ENCODE data around the gene MED8.

Gene MED8

GRCh38 chr1:43346636-43347035 is 43.0 kb downstream of the MED8 start:
- H3K4me3 ChIP-seq (ENCODE audit: low read length) = no peak overlapping the region
- no peak overlapping the region for H3K9ac ChIP-seq (ENCODE audit: low read depth, low read length)
- H3K36me3 ChIP-seq (ENCODE audit: insufficient read depth, low read length) = no peaks in the 10 kb centered on the region
- peaks cover 17% of the 10 kb centered on the region for H3K4me1 ChIP-seq (ENCODE audit: insufficient read depth, low read length)
- peaks cover 13% of the 10 kb centered on the region; the same call in 1 of the 2 replicates for H3K27me3 ChIP-seq (ENCODE audit: insufficient read depth, low read length)
- H3K27ac ChIP-seq (ENCODE audit: low read depth, low read length) = no peak overlapping the region
- WGBS = 88% methylated on average over 5 of the region's 5 CpGs
- no peaks in the 10 kb centered on the region for H3K9me3 ChIP-seq (ENCODE audit: insufficient read depth, low read depth, low read length)

GRCh38 chr1:43345120-43345519 is 44.5 kb downstream of the MED8 start:
- Histone ChIP-seq H3K36me3 (ENCODE audit: insufficient read depth, low read length) (no peaks in the 10 kb centered on the region), H3K27ac (ENCODE audit: low read depth, low read length) (no peak overlapping the region), H3K9ac (ENCODE audit: low read depth, low read length) (no peak overlapping the region), H3K9me3 (ENCODE audit: insufficient read depth, low read depth, low read length) (no peaks in the 10 kb centered on the region), H3K27me3 (ENCODE audit: insufficient read depth, low read length) (peaks cover 13% of the 10 kb centered on the region; the same call in 1 of the 2 replicates), H3K4me3 (ENCODE audit: low read length) (no peak overlapping the region), H3K4me1 (ENCODE audit: insufficient read depth, low read length) (peaks cover 14% of the 10 kb centered on the region)
- WGBS = 73% methylated on average over 3 of the region's 3 CpGs

GRCh38 chr1:43344267-43344850 is 45.2 kb downstream of the MED8 start:
- peaks cover 8% of the 10 kb centered on the region; the same call in 1 of the 2 replicates for H3K4me1 ChIP-seq (ENCODE audit: insufficient read depth, low read length)
- no peak overlapping the region for H3K4me3 ChIP-seq (ENCODE audit: low read length)
- no peak overlapping the region for H3K27ac ChIP-seq (ENCODE audit: low read depth, low read length)
- H3K27me3 ChIP-seq (ENCODE audit: insufficient read depth, low read length) = peaks cover 13% of the 10 kb centered on the region; the same call in 1 of the 2 replicates
- H3K36me3 ChIP-seq (ENCODE audit: insufficient read depth, low read length) = no peaks in the 10 kb centered on the region
- H3K9ac ChIP-seq (ENCODE audit: low read depth, low read length) = no peak overlapping the region
- no peaks in the 10 kb centered on the region for H3K9me3 ChIP-seq (ENCODE audit: insufficient read depth, low read depth, low read length)
- 95% methylated on average over 4 of the region's 4 CpGs for WGBS

GRCh38 chr1:43340559-43340958 is 49.0 kb downstream of the MED8 start:
- Histone ChIP-seq H3K27me3 (ENCODE audit: insufficient read depth, low read length) (no peaks in the 10 kb centered on the region), H3K27ac (ENCODE audit: low read depth, low read length) (no peak overlapping the region), H3K36me3 (ENCODE audit: insufficient read depth, low read length) (no peaks in the 10 kb centered on the region), H3K4me3 (ENCODE audit: low read length) (no peak overlapping the region), H3K9me3 (ENCODE audit: insufficient read depth, low read depth, low read length) (no peaks in the 10 kb centered on the region), H3K4me1 (ENCODE audit: insufficient read depth, low read length) (no peaks in the 10 kb centered on the region; the same call in 1 of the 2 replicates), H3K9ac (ENCODE audit: low read depth, low read length) (no peak overlapping the region)
- 91% methylated on average over 1 of the region's 1 CpG for WGBS

- Histone ChIP-seq H3K27me3 (ENCODE audit: insufficient read depth, low read length) (no peaks in the 10 kb centered on the region), H3K27ac (ENCODE audit: low read depth, low read length) (no peak overlapping the region), H3K9ac (ENCODE audit: low read depth, low read length) (no peak overlapping the region), H3K4me1 (ENCODE audit: insufficient read depth, low read length) (no peaks in the 10 kb centered on the region), H3K4me3 (ENCODE audit: low read length) (no peak overlapping the region), H3K36me3 (ENCODE audit: insufficient read depth, low read length) (no peaks in the 10 kb centered on the region), H3K9me3 (ENCODE audit: insufficient read depth, low read depth, low read length) (no peaks in the 10 kb centered on the region)
- WGBS = 90% methylated on average over 6 of the region's 6 CpGs
These were observed 49.9 kb downstream of the MED8 start for GRCh38 chr1:43339584-43340232.

- Histone ChIP-seq H3K9me3 (ENCODE audit: insufficient read depth, low read depth, low read length) (no peaks in the 10 kb centered on the region), H3K27ac (ENCODE audit: low read depth, low read length) (no peak overlapping the region), H3K4me1 (ENCODE audit: insufficient read depth, low read length) (no peaks in the 10 kb centered on the region), H3K9ac (ENCODE audit: low read depth, low read length) (no peak overlapping the region), H3K4me3 (ENCODE audit: low read length) (no peak overlapping the region), H3K27me3 (ENCODE audit: insufficient read depth, low read length) (no peaks in the 10 kb centered on the region), H3K36me3 (ENCODE audit: insufficient read depth, low read length) (no peaks in the 10 kb centered on the region)
- 93% methylated on average over 5 of the region's 5 CpGs for WGBS
These were observed 51.6 kb downstream of the MED8 start for GRCh38 chr1:43338001-43338400.

- Histone ChIP-seq H3K4me1 (ENCODE audit: insufficient read depth, low read length) (no peaks in the 10 kb centered on the region), H3K9ac (ENCODE audit: low read depth, low read length) (no peak within 1 kb of the TSS), H3K36me3 (ENCODE audit: insufficient read depth, low read length) (no peaks in the 10 kb centered on the region), H3K4me3 (ENCODE audit: low read length) (no peak within 1 kb of the TSS), H3K27ac (ENCODE audit: low read depth, low read length) (no peak within 1 kb of the TSS), H3K27me3 (ENCODE audit: insufficient read depth, low read length) (no peaks in the 10 kb centered on the region), H3K9me3 (ENCODE audit: insufficient read depth, low read depth, low read length) (no peaks in the 10 kb centered on the region)
- WGBS = 73% methylated on average over 3 of the region's 3 CpGs
These were observed 52.0 kb downstream of the MED8 start, which contains the start of gene MPL for GRCh38 chr1:43337588-43337987. Gene MPL (plus strand): TSS chr1:43337818. CDS start chr1:43337849, 31 bp downstream.

- no peak overlapping the region for H3K27ac ChIP-seq (ENCODE audit: low read depth, low read length)
- no peaks in the 10 kb centered on the region for H3K27me3 ChIP-seq (ENCODE audit: insufficient read depth, low read length)
- H3K9me3 ChIP-seq (ENCODE audit: insufficient read depth, low read depth, low read length) = no peaks in the 10 kb centered on the region
- H3K4me1 ChIP-seq (ENCODE audit: insufficient read depth, low read length) = peaks cover 4% of the 10 kb centered on the region; the same call in 1 of the 2 replicates
- 86% methylated on average over 7 of the region's 7 CpGs for WGBS
- no peaks in the 10 kb centered on the region for H3K36me3 ChIP-seq (ENCODE audit: insufficient read depth, low read length)
- no peak overlapping the region for H3K9ac ChIP-seq (ENCODE audit: low read depth, low read length)
- no peak overlapping the region for H3K4me3 ChIP-seq (ENCODE audit: low read length)
These were observed 55.0 kb downstream of the MED8 start for GRCh38 chr1:43334453-43335205.

All from HUES64 (cell line).